HG03108 (cell line): Measurements from ENCODE around the gene NUCKS1.
"Not testable (repeated sequence)": the region's sequence is repeated elsewhere in the genome, so short reads cannot be mapped to it uniquely, and the experiment has no call there.

Experiments used
- ATAC-seq: cut with Tn5 transposase; IDR thresholded peaks from one replicate; pipeline ENCODE4 v1.9.1; 2021; ENCODE audit warnings: moderate library complexity; ENCODE audit not compliant: unreplicated experiment

Gene NUCKS1

DNA sequence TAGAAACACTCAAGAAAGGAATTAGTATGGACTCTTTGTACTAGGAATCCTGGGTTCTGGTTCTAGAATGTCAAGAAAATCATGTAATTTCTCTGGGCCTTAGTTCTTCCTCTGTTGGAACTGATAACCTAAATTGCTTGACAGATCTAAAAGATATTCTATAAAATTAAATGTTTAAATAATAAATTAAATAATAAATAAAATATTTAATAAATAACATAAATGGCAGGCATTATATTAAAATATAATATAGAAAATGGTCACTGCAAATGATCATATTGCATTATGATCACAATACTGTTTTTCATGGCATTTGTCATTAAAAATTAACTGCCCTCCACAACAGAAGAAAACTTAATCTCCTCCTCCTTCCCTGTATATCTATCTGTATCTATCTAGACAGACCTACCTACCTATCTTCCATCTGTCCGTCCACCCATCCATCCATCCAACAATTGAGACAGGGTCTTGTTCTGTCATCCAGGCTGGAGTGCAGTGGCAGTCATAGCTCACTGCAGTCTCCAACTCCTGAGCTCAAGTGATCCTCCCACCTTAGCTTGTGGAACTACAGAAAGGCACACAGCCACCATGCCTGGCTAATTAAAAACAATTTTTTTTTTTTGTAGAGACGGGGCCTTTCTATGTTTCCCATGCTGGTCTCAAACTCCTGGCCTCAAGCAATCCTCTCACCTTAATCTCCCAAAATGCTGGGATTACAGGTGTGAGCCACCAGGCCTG is 16.4 kb downstream of the NUCKS1 start:
- no peak for ATAC-seq

DNA sequence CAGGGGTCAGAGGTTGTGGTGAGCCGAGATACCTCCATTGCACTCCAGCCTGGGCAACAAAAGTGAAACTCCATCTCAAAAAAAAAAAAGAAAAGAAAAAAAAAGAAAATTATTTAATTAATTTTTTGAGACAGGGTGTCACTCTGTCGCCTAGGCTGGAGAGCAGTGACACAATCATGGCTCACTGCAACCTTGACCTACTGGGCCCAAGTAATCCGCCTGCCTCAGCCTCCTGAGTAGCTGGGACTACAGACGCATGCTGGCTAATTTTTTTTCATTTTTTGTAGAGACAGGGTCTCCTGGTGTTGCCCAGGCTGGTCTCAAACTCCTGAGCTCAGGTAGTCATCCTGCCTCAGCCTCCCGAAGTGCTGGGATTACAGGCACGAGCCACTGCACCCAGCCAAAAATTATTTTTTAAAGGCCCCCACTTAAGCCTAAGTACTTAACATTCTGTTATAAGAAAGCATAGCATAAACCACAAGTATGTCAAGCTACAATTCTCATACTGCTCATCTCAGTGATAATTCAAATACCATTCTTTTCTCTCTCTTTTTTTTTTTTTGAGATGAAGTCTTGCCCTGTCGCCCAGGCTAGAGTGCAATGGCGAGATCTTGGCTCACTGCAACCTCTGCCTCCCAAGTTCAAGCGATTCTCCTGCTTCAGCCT is 19.9 kb downstream of the NUCKS1 start:
- no peak for ATAC-seq

DNA sequence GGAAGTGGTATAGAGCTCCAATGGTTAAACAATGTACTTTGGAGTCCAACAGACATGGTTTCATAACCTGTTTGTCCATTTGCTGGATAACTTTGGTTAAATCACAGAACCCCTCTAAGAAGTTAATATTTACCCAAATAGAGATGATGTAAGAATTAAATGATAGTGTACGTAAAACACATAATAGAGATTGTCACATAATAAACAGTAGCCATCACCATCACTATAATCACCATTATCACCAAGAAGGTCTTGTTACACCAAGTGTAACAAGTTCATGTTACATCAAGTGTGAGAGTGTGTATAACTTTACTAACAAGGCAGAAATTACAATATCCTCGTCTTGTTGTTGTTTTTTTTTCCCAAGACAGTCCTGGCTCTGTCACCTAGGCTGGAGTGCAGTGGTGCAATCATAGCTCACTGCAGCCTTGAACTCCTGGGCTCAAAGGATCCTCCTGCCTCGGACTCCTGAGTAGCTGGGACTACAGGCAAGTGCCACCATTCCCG is 23.3 kb downstream of the NUCKS1 start:
- no peak for ATAC-seq

- no peak for ATAC-seq
Observed at GRCh38 chr1:205725514-205725913, 24.5 kb downstream of the NUCKS1 start.

- ATAC-seq = not testable (repeated sequence)
Observed at GRCh38 chr1:205720740-205721139, 29.2 kb downstream of the NUCKS1 start.

DNA sequence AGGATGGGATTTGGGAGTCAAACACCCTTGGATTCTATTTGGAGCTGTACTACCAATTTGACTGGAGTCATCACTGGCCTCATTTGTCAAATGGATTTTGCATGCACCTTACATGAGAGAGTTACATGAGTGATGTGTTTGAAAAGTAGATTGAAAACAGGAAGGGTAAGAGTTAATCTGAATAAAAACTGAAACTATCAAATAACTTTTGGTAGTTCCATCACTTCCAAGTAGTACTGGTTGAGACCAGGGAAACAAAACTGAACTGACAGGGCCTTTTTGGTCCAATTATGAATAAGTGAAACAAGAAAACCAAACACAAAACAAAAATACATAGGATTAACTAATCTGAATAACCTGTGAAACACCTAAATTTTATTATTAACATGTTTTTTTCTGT is 30.2 kb downstream of the NUCKS1 start:
- ATAC-seq = no peak

- ATAC-seq = no peak
Observed at GRCh38 chr1:205719015-205719414, 31.0 kb downstream of the NUCKS1 start.

DNA sequence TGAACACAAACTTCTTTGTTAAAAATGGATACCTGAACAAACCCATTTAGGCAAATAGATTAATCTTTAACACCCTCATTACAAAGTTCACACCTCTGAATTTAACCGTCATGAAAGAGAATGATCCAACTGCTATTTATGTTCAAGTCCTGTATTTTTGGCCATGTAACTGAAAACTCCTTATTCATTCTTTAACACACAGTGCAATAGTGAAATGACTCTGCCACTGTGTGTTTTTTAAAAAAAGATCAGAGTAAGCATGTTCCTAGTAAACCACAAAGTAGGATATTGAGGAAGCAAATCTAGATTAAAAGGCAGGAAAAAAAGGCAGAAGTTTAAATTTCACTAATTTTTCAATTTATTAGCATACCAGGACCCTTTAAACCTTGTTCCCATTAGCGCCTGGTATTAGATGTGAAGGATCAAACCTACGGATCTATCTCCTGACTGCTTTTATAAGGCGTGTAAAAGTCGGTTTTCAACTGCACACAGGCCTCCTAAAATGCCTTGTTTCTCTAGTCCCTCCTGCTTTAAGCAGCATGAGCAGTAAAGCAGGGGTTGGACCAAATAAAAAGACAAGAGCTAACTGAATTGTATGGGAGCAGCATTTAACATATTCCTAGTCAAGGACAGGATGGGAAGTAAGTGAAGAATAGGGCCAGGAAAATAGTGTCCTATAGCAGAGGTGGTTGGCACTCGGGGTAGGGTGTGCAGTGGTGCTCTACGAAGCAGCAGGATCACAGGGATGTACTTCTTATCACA is 33.4 kb downstream of the NUCKS1 start:
- no peak for ATAC-seq

DNA sequence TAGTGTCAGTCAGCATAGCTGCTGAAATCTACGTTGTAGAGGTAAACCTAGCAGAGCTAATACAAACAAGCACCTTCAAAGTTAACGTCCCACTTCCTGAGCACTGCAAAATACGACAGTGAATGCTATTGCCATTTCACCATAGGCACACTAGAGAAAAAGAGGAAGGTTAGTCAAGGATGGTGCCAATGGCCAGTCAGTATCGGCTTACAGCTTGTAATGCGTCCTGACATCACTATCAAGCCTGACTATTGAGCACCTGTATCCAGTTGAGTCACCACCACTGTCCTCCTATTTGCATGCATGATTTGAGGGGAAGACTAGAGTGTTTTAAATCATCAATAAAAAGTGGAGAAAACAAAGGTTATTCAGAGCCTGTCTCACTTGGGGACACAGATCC is 34.4 kb downstream of the NUCKS1 start:
- ATAC-seq = no peak

DNA sequence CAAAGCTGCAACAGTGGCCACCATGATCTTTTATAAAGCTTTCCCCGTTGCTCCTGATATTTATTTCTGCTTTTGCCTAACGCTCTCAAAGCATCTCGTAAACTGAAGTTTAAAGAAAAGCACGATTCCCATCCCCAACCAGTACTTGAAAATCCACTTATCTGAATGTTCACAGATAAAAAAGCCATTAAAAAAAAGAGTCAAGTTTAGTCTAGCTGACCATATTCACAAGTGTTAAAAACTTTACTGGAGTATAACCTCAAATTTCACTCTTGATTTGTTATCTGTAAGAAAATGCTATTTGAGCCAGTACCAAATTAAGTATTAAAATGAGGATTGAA is 35.1 kb downstream of the NUCKS1 start:
- no peak for ATAC-seq

DNA sequence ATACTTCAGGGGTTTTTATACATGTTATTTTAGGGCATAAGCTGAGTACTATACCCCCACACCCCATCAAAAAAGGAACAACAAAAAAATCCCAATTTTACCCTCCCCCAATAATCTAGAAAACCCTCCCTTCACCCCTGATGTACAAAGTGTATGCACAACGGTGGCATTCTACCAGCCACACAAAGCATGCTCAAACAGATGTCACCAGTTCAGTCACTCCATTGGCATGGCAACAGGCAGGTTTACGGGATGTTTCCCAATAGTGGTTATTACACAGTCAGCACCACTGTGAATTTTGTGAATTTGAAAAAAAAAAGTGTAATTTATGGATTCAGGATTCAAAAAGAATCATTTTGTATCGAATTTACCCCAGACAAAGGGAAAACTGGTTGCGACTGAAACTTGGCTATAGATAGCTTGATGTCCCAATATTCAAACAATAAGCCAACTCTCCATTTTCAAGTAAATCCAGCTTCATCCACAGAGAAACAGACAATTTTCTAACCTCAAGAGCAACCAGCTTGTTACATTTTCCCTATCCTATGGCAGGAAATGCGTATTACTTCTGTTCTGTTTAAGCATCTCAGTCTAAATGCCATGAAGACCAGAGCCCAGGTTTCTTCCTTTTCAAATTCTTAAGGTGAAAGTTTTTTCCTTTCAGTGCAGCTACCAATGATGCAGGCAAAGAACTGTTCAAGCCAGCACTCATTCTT is 35.6 kb downstream of the NUCKS1 start:
- ATAC-seq = no peak

GRCh38 chr1:205711105-205712048 is 38.6 kb downstream of the NUCKS1 start:
- no peak for ATAC-seq

DNA sequence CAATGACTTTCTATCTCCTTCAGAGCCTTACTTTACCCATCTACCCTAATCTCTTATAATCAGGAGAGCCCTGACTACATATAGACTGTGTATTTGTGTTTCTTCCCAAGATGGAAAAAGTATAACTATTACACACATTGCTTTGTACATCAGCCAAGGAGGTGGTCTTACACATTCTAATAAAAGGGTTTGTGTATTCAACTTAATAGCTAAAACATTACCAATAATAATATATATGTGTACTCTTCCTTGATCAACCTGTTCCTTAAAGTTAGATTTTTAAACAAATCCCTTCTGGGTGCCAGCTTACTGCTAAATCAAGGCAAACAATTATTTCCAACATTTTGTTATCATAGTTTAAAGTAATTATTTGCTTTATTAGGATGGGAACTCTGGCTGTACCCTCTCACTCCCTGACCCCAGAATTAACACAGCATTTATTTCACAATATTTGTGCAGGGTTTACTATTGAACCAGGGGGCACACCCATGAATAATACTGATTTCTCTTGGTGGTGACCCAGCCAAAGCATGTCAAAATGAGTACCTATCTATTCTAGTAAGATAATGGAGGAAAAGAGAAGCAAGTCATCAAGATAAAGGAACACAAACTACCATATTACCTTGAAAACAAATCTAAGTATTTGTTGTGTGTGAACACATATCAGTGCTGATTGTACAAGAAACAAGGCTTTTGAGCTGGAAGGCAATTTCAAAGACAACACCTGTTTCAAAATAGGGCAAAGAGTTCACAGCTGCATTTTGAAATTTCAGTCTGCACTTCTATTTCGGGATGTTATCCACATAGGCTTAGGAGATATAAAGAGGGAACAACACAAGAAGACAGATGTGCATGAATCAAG is 39.5 kb downstream of the NUCKS1 start:
- no peak for ATAC-seq

DNA sequence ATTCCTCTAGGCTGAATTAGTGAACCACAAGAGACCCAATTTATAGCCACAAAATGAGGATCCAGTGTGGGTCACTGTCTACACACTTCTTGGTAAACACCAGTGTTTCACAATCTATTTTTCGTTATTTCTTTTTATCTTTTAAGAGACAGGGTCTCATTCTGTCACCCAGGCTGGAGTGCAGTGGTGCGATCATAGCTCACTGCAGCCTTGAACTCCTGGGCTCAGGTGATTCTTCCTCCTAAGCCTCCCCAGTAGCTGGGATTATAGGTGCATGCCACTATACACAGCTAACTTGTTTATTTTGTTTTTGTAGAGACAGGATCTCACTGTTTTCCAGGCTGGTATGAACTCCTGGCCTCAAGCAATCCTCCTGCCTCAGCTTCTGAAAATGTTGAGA is 40.3 kb downstream of the NUCKS1 start:
- ATAC-seq = no peak

DNA sequence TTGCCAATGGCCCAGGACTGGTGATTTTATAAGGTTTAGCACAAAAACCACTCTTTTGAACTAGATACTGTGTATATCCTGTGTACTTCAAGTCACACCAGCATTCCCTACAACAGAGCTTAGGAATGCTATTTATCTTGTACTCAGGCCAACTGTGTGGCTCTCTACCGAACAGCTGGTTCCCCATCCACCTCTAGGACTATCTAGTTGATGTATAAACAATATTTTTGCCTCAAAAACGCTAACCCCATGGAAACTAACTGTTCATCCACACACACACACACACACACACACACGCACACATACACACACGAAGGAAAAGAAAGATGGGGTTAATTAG is 41.0 kb downstream of the NUCKS1 start:
- ATAC-seq = no peak

- no peak for ATAC-seq
Observed at GRCh38 chr1:205706601-205707502, 43.1 kb downstream of the NUCKS1 start.

DNA sequence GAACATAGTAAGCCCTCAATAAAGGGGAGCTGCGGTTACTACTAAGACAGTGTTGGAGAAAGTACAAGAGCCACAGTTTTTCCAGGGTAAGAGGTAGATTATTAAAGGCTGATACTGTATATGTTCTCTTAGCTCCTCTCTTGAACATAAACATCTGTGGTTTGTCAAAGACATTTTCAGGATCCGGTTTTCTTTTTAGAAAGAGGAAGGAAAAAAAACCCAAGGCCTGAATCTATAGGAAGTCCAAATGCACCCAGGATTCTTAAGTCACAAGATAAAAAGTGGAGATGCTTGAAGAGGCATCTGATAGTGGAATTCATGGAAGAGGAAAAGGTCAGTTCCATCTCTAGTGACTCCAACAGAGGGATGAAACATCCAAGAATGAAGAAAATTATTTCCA is 45.1 kb downstream of the NUCKS1 start:
- ATAC-seq = no peak

- no peak for ATAC-seq
Observed at GRCh38 chr1:205703072-205703471, 46.9 kb downstream of the NUCKS1 start.
